ENCODE results near the gene TTC33. TPM values are rescaled to one million over a fixed set of nuclear protein-coding genes. Genes with fewer than 3 reads are reported as not detected.

Gene TTC33
- total RNA-seq, 4 donors from 2014 or later = 5.0 to 12.6 (median 7.0) TPM

DNA sequence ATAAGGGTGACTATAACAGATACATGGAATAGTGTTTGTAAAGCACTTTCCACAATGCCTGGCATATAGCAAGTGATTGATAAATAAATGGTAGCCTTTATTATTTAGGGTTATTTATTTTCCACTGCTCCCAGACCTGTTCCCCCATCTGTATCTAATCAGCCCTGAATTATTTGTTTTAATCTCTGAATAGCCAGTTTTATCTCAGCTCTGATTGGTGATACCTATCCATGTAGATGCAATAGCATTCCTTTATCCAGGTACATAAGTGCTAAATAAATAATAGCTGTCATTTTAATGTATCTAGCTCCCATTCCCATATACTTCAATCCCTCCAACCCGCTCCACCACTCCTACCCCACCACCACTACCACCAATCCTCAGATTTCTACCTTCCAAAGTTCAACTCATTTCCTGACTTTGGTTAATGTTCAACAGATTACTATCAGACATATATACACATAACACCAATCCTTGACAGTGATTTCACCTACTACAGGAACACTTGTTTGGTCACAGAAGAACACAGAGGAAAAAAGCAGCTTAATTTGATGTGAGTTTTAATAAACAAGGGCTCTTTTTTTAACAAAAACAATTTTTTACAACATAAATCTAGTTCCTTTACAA is 28.4 kb upstream of the TTC33 start:
- no peak for DNase-seq
- Histone ChIP-seq H3K4me3 (no peak overlapping the region), H3K36me3 (peaks cover 0 to 17% (median 0%) of the 10 kb centered on the region in 3 donors), H3K27ac (no peak overlapping the region), H3K4me1 (peaks cover 0 to 37% (median 3%) of the 10 kb centered on the region in 3 donors), H3K9me3 (no peaks in the 10 kb centered on the region), H3K27me3 (no peaks in the 10 kb centered on the region)
- TF ChIP-seq, protein P1, sequence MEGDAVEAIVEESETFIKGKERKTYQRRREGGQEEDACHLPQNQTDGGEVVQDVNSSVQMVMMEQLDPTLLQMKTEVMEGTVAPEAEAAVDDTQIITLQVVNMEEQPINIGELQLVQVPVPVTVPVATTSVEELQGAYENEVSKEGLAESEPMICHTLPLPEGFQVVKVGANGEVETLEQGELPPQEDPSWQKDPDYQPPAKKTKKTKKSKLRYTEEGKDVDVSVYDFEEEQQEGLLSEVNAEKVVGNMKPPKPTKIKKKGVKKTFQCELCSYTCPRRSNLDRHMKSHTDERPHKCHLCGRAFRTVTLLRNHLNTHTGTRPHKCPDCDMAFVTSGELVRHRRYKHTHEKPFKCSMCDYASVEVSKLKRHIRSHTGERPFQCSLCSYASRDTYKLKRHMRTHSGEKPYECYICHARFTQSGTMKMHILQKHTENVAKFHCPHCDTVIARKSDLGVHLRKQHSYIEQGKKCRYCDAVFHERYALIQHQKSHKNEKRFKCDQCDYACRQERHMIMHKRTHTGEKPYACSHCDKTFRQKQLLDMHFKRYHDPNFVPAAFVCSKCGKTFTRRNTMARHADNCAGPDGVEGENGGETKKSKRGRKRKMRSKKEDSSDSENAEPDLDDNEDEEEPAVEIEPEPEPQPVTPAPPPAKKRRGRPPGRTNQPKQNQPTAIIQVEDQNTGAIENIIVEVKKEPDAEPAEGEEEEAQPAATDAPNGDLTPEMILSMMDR (IDR thresholded peaks at IDR 0.05) = no peak
- TF ChIP-seq POLR2A (IDR thresholded peaks at IDR 0.05) = no peak
- 82 to 100% methylated on average over 1 of the region's 1 CpG for WGBS, 2 donors
- intact Hi-C loops (cut with DNase I) = no loop called here

DNA sequence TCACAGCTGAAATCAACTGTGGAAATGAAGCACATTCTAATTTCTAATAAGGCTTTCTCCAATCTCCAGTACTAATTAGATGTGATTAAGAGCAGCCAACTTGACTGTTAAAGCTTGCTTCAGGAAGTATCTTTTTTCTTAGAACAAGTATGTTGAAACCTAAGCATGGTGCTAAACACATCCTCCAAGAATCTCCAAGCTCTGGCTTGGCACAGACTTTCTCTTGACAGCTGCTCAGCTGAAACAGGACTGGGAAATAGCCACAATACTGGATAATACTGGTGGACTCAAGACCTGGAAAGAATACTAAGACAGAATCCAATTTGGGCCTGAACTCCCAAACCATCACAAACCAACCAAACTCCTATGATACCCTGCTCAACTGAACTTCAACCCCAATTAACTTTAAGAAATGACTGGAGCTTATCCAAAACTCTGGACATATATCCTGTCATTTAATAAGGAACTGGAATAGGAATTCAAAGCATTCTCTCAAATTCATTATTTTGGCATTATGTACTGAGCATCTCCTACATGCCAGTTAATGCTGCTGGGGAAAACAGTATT is 26.2 kb upstream of the TTC33 start:
- TF ChIP-seq, protein P1 (IDR thresholded peaks at IDR 0.05) = no peak
- TF ChIP-seq POLR2A (IDR thresholded peaks at IDR 0.05) = no peak
- Histone ChIP-seq H3K27me3 (no peaks in the 10 kb centered on the region), H3K9me3 (no peaks in the 10 kb centered on the region), H3K4me1 (peaks cover 0 to 37% (median 3%) of the 10 kb centered on the region in 3 donors), H3K27ac (no peak overlapping the region), H3K36me3 (peaks cover 0 to 9% (median 0%) of the 10 kb centered on the region in 3 donors), H3K4me3 (no peak overlapping the region)
- DNase-seq = no peak
- intact Hi-C loops (cut with DNase I) = no loop called here

DNA sequence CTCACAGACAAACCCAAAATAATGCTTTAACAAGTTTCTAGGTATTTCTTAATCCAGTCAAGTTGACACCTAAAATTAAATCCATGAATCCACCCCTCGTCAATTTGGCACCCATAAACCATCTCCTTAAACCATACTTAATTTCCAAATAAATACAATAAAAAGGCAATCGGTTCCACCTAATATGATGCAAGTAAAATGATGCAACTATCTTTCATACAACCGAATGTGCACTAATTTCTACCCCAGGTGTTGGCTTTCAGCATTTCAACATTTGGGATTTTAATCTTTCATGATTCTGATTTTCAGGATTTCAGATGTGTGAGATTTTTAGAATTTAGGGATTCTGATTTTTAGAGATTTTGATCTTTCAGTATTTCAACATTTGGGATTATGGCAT is 25.1 kb upstream of the TTC33 start:
- H3K36me3 ChIP-seq = peaks cover 0 to 20% (median 0%) of the 10 kb centered on the region in 3 donors
- peaks cover 0 to 45% (median 3%) of the 10 kb centered on the region in 3 donors for H3K4me1 ChIP-seq
- H3K4me3 ChIP-seq = no peak overlapping the region
- no peaks in the 10 kb centered on the region for H3K9me3 ChIP-seq
- no peak for TF ChIP-seq POLR2A (IDR thresholded peaks at IDR 0.05)
- TF ChIP-seq, protein P1 (IDR thresholded peaks at IDR 0.05) = no peak
- intact Hi-C loops (cut with DNase I) = no loop called here
- no peak overlapping the region for H3K27ac ChIP-seq
- WGBS, 2 donors = 79 to 93% methylated on average over 3 of the region's 3 CpGs
- DNase-seq = no peak
- H3K27me3 ChIP-seq = no peaks in the 10 kb centered on the region

- intact Hi-C loops (cut with DNase I) = no loop called here
Measured at GRCh38 chr5:40780199-40780598, 24.4 kb upstream of the TTC33 start.

DNA sequence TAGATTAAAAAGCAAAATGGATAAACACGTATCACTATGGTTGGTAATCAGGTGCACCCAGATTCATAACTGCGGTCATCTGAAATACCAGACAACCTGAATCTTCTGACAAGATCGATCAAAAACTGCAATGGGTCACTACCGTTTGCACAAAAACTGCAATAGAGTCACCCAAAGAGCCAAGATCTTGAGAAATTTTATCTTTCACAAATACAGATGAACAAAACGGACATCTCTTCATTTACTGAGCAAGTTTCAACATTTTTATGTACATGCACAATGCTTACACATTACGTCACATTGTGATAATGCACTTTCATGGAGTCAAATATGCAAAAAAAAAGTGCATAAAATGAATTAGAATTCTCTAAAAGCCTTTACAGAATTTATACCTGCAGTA is 23.8 kb upstream of the TTC33 start:
- Histone ChIP-seq H3K4me3 (no peak overlapping the region), H3K27ac (no peak overlapping the region), H3K36me3 (peaks cover 0 to 32% (median 0%) of the 10 kb centered on the region in 3 donors), H3K27me3 (no peaks in the 10 kb centered on the region), H3K4me1 (peaks cover 0 to 41% (median 3%) of the 10 kb centered on the region in 3 donors), H3K9me3 (no peaks in the 10 kb centered on the region)
- DNase-seq = no peak
- TF ChIP-seq, protein P1 (IDR thresholded peaks at IDR 0.05) = no peak
- TF ChIP-seq POLR2A (IDR thresholded peaks at IDR 0.05) = no peak
- intact Hi-C loops (cut with DNase I) = no loop called here
- 89 to 90% methylated on average over 6 of the region's 6 CpGs for WGBS, 2 donors

More at GRCh38 chr5:40780199-40780598, 24.4 kb upstream of the TTC33 start:
- 60 to 76% methylated on average over 5 of the region's 5 CpGs for WGBS, 2 donors
- H3K36me3 ChIP-seq = peaks cover 0 to 26% (median 0%) of the 10 kb centered on the region in 3 donors
- no peaks in the 10 kb centered on the region for H3K9me3 ChIP-seq
- no peak overlapping the region for H3K27ac ChIP-seq
- TF ChIP-seq, protein P1 (IDR thresholded peaks at IDR 0.05) = no peak
- no peak for TF ChIP-seq POLR2A (IDR thresholded peaks at IDR 0.05)
- no peak overlapping the region for H3K4me3 ChIP-seq
- peaks cover 0 to 45% (median 3%) of the 10 kb centered on the region in 3 donors for H3K4me1 ChIP-seq
- DNase-seq = no peak
- no peaks in the 10 kb centered on the region for H3K27me3 ChIP-seq
